Activated T-helper 1 cell treated with anti-CD3 and anti-CD28 coated beads, Interleukin-2, amount 50 U/mL, for 16 hours (primary cell): Measurements from ENCODE around the gene SCN1A.
"Not testable (repeated sequence)": the region's sequence is repeated elsewhere in the genome, so short reads cannot be mapped to it uniquely, and the experiment has no call there.

Source experiments
- DNase-seq, 2 donors: peaks; one replicate each; pipeline ENCODE4 v3.0.0-alpha.2; 2020; ENCODE audit warnings: low read depth in 1 of 2, low spot score in 1 of 2

SCN1A gene

DNA sequence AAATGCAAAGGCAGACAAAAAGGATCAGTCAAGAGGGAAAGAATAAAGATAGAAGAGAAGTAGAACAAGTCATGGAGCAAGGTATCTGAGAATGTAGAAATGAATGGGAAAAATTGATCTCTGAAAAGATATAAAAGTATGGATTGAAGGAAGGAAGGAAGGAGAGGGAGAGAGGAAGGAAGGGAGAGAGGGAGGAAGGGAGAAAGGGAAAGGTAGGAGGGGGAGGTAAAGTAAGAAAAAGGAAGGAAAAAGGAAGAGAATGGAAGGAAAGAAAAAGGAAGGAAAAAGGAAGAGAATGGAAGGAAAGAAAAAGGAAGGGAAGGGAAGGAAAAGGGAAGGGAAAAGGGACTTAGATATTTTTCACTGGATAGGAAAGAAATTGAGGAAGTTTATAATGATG, 142.7 kb downstream of the SCN1A start:
- DNase-seq = no peak

DNA sequence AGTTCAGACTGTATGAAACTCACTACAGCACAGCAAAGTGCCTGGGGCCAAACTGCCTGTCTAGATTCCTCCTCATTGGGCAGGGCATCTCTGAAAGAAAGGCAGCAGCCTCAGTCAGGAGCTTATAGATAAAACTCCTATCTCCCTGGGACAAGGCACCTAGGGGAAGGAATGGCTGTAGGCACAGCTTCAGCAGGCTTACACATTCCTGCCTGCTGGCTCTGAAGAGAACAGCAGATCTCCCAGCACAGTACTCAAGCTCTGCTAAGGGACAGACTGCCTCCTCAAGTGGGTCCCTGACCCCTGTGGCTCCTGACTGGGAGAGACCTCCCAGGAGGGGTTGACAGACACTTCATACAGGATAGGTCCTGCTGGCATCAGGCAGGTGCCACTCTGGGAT, 155.7 kb downstream of the SCN1A start:
- not testable (repeated sequence) for DNase-seq

DNA sequence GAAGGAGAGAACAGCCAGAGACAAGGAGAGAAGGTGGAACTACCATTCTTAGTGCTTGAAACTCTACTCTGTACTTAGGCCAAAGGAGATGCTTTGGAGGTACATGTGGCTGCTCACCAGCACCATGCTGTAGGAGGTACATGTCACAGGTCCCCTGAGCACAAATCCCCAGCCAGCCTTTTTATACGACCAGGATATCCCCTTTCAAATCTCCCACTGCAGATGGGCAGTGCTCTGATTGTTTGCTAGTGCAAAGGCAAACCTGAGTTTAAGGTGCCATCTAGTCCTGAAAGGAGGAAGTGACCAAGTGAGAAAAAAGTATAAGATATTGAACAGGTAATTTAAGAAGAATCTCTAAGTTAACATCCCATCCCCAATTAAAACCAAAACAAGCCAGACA, 157.2 kb downstream of the SCN1A start:
- no peak for DNase-seq

DNA sequence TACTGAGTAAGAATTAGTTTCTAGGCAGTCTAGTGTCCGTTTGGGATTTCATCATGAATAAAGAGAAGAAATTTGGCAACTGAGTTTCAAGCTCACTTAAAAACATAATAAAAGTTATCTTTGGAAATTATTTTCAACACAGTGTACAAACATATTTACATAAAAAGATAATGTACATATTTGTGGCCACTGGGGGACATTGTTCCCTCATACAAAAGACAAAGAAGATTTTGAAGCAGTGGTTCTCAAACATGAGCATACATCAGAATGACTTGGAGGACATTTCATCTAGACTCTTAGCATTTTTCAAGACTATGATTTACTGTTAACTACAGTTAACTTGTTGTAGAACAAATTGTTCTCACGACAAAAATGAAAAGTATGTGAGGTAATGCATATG, 158.6 kb downstream of the SCN1A start:
- no peak for DNase-seq

DNA sequence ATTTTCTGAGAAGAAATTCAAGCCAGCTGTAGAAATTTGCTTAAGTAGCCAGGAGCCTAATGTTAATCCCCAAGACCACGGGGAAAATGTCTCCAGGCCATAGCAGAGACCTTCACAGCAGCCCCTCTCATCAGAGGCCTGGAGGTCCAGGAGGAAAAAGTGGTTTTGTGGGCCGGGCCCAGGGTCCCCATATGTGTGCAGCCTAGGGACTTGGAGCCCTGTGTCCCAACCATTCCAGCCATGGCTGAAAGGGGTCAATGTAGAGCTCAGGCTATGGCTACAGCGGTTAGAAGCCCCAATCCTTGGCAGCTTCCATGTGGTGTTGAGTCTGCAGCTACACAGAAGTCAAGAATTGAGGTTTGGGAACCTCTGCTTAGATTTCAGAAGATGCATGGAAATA, 160.1 kb downstream of the SCN1A start:
- DNase-seq = no peak

DNA sequence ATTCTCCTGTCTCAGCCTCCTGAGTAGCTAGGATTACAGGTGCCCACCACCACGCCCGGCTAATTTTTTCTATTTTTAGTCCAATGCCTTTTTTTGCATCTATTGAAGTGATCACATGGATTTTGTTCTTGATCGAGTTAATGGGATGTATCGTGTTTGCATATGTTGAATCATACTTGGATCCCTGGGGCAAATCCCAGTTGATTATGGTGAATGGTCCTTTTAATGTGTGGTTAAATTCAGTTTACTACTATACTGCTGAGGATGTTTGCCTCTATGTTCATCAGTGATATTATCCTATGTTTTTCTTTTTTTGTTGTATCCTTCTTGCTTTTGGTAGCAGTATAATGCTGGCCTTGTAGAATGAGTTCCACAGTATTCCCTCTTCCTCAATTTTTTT, 166.0 kb downstream of the SCN1A start:
- no peak for DNase-seq

DNA sequence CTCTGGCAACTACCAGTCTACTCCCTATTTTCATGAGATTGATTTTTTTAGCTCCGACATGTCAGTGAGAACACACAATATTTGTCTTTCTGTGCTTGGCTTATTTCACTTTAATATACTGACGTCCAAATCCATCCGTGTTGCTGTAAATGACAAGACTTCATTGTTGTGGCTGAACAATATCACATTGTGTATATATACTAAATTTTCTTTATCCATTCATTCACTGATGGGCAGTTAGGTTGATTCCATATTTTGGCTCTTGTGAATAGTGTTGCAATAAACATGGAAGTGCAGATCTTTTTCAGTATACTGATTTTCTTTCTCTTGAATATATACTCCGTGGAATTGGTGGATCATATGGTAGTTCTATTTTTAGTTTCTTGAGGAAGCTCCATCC, 168.4 kb downstream of the SCN1A start:
- DNase-seq = no peak

DNA sequence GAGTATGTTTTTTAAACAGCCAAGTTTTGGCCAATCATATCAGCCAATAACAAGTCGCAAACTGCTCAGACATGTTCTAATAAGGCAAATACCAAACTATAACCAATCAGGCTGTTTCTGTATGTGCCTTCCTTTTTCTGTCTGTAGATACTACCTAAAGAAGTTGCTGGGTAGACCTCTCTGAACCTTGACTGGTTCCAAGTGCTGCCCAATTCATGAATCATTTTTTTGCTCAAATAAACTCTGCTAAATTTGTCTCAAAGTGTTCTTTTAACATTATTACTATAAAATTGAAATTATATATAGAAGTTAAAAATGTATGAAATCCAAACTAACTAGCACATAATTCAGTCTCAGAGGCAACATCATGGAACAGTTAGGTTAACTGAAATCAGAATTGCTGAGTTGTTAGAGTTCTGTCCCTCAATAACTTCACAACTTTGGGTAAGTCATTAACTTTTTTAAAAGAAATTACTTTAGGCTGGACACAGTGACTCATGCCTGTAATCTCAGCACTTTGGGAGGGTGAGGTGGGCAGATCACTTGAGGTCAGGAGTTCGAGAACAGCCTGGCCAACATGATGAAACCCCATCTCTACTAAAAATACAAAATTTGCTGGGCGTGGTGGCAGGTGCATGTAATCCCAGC, 169.4 kb downstream of the SCN1A start:
- DNase-seq = no peak

DNA sequence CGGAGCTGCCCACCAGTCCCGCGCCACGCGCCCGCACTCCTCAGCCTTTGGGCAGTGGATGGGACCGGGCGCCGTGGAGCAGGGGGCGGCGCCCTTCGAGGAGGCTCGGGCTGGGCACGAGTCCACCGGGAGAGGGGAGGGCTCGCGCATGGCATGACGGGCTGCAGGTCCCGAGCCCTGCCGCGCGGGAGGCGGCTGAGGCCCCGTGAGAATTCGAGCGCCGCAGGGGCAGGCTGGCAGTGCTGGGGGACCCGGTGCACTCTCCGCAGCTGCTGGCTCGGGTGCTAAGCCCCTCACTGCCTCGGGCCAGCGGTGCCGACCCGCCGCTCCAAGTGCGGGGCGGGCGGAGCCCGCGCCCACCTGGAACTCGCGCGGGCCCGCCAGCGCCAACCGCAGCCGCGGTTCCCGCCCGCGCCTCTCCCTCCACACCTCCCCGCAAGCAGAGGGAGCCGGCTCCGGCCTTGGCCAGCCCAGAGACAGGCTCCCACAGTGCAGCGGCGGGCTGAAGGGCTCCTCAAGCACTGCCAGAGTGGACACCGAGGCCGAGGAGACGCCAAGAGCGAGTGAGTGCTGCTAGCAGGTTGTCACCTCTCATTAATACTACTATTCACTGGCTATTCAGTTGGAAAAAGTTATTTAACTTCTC, 170.7 kb downstream of the SCN1A start:
- DNase-seq = no peak

DNA sequence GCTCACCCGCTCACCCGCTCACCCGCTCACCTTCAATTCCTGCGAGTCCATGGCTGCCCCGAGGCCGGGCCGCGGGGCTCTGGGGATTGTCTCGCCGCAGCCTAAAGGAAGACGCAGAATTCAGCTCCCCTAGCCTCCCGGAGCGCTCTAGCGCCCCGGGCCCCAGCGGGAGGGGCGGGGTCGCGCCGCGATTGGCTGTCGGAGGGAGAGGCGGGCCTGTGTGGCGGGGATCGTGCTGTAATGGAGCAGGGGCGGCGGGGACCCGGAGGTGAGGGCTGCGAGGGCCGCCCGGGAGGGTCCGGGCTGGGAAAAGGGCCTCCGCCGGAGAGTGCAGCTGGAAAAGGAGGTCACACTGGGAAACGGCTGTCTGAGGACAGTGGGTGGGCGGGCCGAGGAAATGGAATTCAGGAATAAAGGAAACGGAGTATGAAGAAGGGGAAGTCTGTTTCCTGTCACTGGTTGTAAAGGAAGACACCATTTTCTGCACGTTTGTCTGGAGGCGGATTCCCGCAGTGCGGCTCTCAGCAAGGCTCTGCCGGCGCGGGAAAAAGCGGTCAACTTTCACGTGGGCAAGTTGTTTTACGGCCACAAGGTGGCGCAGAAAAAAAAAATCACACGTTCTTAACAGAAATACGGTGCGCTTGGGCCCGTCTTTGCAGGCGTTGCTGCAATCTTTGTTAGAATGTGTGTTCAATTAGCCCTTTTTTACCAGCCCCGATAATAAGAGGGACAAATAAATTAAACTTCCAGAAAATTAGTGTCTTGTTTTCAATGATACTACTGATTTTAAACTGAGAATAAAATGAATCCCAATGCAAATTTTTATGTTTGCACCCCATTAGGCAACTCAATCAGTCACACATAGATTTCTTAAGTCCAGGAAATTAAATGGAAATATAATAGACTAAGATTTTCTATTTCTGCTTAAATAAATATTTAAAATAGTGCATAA, 173.9 kb downstream of the SCN1A start, which contains the start of gene TTC21B:
Gene TTC21B (minus strand): TSS at position 122 of the 952 bp plus-strand sequence. CDS start 71 bp downstream, at position 51.
- peak; percentile 83 to 89 for DNase-seq

DNA sequence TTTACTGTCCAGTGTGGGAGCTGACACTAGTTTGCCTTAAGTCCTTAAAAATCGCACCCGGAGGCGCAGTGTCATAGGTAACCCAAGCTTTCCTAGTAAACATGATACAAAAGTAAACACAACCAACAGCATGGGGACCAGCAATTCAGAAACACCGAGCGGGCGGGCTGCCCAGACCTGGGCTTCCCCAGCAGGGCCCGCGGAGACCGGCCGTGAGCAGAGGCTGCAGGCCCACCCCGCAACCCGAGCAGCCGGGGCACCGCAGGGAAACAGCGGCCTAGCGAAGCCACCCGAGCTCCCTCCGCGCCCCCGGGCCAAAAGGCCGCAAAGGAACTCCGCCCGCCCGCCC, 174.5 kb downstream of the SCN1A start:
- no peak for DNase-seq

DNA sequence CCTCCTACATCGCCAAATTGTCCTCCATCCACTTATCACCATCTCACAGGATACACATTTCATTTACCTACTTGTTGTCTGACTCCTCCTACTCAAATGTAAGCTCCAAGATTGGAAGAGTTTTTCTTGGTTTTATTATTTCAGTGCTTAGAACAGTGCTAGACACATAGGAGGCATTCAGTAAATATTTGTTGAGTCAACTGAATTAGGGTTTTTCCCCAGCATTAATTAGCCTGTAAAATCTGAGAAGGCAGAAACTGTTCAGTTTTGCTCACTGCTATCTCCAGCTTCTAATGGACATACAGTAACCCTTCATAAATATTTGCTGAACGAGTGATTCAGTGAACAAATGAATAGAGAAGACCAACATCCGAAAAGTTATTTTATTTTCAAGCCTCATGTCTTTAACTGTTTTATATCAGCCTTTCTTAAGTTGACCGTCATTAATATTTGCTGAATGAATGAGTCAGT, 175.0 kb downstream of the SCN1A start:
- DNase-seq = no peak

DNA sequence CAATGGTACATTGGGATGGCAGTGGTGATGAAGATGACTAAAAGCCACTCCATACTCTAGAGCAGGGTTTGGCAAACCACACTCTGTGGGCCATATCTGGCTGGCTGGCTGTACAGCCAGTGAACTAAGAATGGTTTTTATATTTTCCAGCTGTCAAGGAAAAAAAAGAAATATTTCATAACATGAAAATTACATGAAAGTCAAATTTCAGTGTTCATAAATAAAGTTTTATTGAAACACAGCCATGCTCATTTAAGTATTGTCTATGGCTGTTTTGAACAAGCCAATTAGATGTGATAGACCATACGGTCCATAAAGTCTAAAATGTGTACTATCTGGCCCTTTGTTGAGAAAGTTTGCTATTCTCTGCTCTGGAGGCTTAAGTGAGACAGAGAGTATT, 175.7 kb downstream of the SCN1A start:
- no peak for DNase-seq

DNA sequence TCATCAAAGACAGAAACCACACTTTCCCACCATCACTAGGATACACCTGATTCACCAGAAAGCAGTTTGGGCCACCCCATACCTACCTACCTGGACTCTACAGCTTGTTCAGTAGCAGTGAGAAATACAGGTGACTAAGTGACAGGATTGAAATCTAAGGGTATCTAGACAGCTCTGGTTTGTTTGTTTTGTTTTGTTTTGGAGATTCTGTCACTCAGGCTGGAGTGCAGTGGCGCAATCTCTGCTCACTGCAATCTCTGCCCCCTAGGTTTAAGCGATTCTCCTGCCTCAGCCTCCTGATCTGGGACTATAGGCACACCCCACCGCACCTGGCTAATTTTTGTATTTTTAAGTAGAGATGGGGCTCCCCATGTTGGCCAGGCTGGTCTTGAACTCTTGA, 177.4 kb downstream of the SCN1A start:
- DNase-seq = no peak

DNA sequence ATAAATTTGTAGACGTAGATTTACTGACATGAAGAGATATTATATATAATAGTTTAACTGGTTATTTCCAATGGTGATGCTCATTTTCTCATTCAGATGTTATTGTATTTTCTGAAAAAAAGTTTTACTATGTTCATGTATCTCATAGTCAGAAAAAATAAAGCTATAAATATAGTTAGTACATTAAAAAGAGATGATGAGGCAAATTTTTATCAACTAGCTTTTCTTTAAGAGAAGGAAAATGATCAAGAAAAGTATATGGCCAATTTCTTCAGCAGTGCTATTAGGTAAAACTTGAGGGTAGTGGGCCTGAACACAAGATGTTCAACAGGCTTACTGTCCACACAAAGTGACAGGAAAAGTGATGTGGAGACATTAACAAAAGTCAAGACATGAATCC, 186.0 kb downstream of the SCN1A start:
- DNase-seq = no peak

DNA sequence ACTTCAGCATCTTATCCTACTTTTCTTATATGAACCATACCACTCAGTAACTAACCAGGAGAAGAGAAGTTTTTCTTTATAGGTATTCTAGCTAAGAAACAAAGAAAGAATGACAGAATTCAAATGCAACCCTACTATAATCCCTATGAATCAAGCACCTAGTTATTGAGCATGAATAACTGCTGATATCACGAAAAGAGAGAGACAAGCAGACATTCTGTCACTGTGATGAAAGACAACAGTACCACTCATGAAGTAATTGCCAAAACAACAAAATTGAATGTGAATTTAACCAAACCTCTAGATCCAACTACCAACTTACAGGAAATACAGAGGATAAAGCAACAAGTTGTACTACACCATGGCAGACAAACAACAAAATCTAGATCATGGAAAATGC, 189.6 kb downstream of the SCN1A start:
- no peak for DNase-seq
